ENCODE measurements around the gene MFF. TPM values are rescaled to one million over a fixed set of nuclear protein-coding genes. Genes with fewer than 3 reads are reported as not detected.
"Not testable (repeated sequence)": the region's sequence is repeated elsewhere in the genome, so short reads cannot be mapped to it uniquely, and the experiment has no call there.

The MFF gene
- polyA plus RNA-seq, 1 donor = 66.5 TPM

- DNase-seq = no peak
These were observed 12.4 kb downstream of the MFF start for GRCh38 chr2:227337442-227337841.

- no peak for DNase-seq
These were observed 14.1 kb downstream of the MFF start for GRCh38 chr2:227339098-227339599.

GRCh38 chr2:227340106-227340505 is 15.1 kb downstream of the MFF start:
- no peak for DNase-seq

GRCh38 chr2:227341553-227341952 is 16.5 kb downstream of the MFF start:
- DNase-seq = no peak

GRCh38 chr2:227344231-227344630 is 19.2 kb downstream of the MFF start:
- DNase-seq = no peak

- no peak for DNase-seq
These were observed 22.1 kb downstream of the MFF start for GRCh38 chr2:227347117-227347516.

GRCh38 chr2:227348324-227348723 is 23.3 kb downstream of the MFF start:
- no peak for DNase-seq

GRCh38 chr2:227349989-227350612 is 25.1 kb downstream of the MFF start:
- no peak for DNase-seq

- DNase-seq = no peak
These were observed 26.6 kb downstream of the MFF start for GRCh38 chr2:227351639-227352038.

GRCh38 chr2:227360351-227360750 is 35.3 kb downstream of the MFF start:
- no peak for DNase-seq

- DNase-seq = no peak
These were observed 38.7 kb downstream of the MFF start for GRCh38 chr2:227363756-227364155.

- DNase-seq = not testable (repeated sequence)
These were observed 39.7 kb downstream of the MFF start for GRCh38 chr2:227364585-227365263.

GRCh38 chr2:227365833-227366232 is 40.8 kb downstream of the MFF start:
- DNase-seq = no peak

- DNase-seq = no peak
These were observed 41.8 kb downstream of the MFF start for GRCh38 chr2:227366769-227367426.

- no peak for DNase-seq
These were observed 42.4 kb downstream of the MFF start for GRCh38 chr2:227367427-227367795.

- no peak for DNase-seq
These were observed 43.5 kb downstream of the MFF start for GRCh38 chr2:227368574-227368973.

- DNase-seq = no peak
These were observed 45.0 kb downstream of the MFF start for GRCh38 chr2:227370092-227370491.

- DNase-seq = no peak
These were observed 45.8 kb downstream of the MFF start for GRCh38 chr2:227370791-227371312.

- DNase-seq = no peak
These were observed 48.3 kb downstream of the MFF start for GRCh38 chr2:227373389-227373788.

- no peak for DNase-seq
These were observed 49.1 kb downstream of the MFF start for GRCh38 chr2:227374158-227374557.

- no peak for DNase-seq
These were observed 51.8 kb downstream of the MFF start for GRCh38 chr2:227376656-227377396.

- no peak for DNase-seq
These were observed 52.7 kb downstream of the MFF start for GRCh38 chr2:227377467-227378351.

Data from hindlimb muscle (tissue), 1 donor.